HG02678 (cell line): Measurements from ENCODE around the gene APC2.

ENCODE experiments used
- ATAC-seq: cut with Tn5 transposase; IDR thresholded peaks from one replicate; pipeline ENCODE4 v1.9.1; 2021; ENCODE audit warnings: mild to moderate bottlenecking, moderate library complexity; ENCODE audit not compliant: unreplicated experiment

APC2 gene

GRCh38 chr19:1465191-1466016 is 15.5 kb downstream of the APC2 start:
- ATAC-seq, result no peak

GRCh38 chr19:1466018-1466460 is 16.1 kb downstream of the APC2 start:
- no peak for ATAC-seq

DNA sequence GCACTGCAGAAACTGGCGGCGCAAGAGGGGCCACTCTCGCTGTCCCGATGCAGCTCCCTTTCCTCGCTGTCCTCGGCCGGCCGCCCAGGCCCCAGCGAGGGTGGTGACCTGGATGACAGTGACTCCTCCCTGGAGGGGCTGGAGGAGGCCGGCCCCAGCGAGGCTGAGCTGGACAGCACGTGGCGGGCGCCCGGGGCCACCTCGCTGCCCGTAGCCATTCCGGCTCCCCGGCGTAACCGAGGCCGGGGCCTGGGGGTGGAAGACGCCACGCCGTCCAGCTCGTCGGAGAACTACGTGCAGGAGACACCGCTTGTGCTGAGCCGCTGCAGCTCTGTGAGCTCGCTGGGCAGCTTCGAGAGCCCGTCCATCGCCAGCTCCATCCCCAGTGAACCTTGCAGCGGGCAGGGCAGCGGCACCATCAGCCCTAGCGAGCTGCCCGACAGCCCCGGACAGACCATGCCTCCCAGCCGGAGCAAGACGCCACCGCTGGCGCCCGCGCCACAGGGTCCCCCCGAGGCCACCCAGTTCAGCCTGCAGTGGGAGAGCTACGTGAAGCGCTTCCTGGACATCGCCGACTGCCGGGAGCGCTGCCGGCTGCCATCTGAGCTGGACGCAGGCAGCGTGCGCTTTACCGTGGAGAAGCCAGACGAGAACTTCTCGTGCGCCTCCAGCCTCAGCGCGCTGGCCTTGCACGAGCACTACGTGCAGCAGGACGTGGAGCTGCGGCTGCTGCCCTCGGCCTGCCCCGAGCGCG is 16.7 kb downstream of the APC2 start:
- no peak for ATAC-seq

DNA sequence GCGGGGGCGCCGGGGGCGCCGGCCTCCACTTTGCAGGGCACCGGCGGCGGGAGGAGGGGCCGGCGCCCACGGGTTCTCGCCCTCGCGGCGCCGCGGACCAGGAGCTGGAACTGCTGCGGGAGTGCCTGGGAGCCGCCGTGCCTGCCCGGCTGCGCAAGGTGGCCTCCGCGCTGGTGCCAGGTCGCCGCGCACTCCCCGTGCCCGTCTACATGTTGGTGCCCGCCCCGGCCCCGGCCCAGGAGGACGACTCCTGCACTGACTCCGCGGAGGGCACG is 17.2 kb downstream of the APC2 start:
- ATAC-seq, result no peak

GRCh38 chr19:1467490-1468273 is 17.8 kb downstream of the APC2 start:
- no peak for ATAC-seq

DNA sequence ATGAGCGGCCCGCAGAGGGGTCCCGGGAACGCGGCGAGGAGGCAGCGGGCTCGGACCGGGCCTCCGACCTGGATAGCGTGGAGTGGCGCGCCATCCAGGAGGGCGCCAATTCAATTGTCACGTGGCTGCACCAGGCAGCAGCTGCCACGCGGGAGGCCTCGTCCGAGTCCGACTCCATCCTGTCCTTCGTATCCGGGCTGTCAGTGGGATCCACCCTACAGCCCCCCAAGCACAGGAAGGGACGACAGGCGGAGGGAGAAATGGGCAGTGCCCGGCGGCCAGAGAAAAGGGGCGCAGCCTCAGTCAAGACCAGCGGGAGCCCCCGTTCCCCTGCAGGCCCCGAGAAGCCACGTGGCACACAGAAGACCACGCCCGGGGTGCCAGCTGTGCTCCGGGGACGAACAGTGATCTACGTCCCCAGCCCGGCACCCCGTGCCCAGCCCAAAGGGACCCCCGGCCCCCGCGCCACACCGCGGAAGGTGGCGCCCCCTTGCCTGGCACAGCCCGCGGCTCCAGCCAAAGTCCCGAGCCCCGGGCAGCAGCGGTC is 18.4 kb downstream of the APC2 start:
- no peak for ATAC-seq

GRCh38 chr19:1468821-1469254 is 18.9 kb downstream of the APC2 start:
- ATAC-seq, result no peak

- no peak for ATAC-seq
Observed at GRCh38 chr19:1469255-1470054, 19.5 kb downstream of the APC2 start.

GRCh38 chr19:1470055-1470304 is 20.1 kb downstream of the APC2 start:
- ATAC-seq, result no peak

GRCh38 chr19:1470305-1471009 is 20.5 kb downstream of the APC2 start:
- no peak for ATAC-seq

- no peak for ATAC-seq
Observed at GRCh38 chr19:1471010-1471514, 21.1 kb downstream of the APC2 start.

DNA sequence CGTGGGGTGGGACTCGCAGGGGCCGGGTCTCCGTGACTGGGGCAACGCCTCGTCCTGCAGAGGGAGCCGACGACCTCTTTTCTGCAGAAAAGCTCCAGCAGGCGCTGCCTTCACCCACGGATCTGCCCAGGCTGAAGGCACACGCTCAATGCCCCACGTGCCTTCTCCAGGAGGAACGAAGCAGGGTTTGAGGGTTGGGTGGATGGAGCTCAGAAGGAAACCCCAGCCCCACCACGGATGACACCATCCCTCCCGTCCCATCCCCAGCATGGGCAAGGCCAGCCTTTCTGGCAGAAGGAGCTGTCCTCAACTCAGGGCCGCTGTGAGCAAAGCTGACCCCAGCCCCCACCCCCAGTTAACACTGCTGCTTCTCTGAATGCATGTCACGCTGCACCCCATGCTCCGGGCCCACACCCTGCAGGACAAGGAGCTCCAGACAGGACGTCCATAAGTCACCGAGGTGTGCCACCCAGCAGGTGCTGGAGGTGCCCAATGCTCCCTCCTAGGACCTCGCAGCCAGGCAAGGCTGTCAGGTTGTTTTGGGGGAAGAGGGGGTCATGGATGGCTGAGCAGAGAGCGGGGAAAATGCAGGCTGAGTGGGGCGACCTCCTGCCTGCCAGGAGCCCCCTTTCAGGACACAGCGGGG is 21.7 kb downstream of the APC2 start:
- no peak for ATAC-seq

GRCh38 chr19:1472231-1473084 is 22.5 kb downstream of the APC2 start:
- no peak for ATAC-seq

GRCh38 chr19:1473085-1473851 is 23.3 kb downstream of the APC2 start:
- no peak for ATAC-seq

DNA sequence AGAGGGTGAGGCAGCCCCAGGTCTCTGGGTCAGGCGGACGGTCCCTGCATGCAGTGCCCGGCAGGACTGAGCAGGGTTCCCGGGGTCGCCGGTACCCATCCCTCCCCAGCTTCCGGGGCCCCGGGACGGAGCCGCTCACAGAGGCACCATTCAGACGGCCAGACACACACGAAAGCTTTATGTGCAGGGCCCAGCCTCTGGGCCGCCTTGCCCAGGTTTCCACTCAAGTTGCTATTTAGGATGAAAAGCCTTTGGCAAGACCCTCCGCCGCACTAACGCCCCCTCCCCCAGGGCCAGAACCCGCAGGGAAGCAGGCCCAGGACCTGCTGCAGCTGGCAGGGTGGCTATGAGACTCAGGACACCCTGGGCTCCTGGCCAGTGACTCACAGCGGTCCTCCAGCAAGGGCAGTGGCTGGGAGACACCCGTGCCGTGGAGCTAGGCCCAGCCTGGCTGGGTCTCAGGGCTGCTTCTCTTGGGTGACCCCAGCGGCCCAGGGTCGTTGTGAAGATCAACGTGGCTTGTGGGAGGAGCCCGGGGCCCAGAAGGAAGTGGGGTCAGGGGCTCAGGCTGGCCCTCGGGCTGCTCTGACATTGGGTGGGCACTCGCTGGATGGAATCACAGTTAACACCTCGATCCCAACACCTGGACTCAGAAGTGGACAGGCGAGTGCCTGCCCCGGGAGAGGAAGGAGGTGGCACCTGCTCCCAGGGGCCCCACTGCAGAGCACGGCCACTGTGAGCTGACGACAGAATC is 24.3 kb downstream of the APC2 start:
- no peak for ATAC-seq

- ATAC-seq, result no peak
Observed at GRCh38 chr19:1474765-1475351, 24.9 kb downstream of the APC2 start.
